ENCODE measurements around the gene CHMP4B.

CHMP4B gene

GRCh38 chr20:33841436-33841799, 30.3 kb downstream of the CHMP4B start:
- no peak for DNase-seq

DNA sequence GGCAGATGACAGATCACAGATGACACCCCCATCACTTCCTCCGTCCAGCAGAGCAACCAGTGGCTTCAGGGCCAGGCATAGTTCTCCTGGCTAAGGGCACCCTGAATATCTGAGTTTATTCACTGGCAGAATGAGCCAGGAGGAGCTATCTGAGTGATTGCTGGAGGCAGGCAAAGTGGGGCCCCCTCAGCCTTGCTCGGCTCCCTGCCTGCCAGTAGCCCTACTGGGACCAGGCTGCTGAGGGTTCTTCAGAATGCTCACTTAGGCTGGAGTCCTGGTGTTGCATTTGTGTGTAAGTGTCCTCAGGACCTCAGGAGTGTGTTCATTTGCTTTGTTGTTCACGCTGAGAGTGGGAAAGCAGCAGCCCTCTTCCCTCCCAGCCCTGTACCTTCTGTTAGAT, 31.2 kb downstream of the CHMP4B start:
- DNase-seq = no peak

- DNase-seq = no peak
Observed at GRCh38 chr20:33843050-33843449, 31.9 kb downstream of the CHMP4B start.

- no peak for DNase-seq
Observed at GRCh38 chr20:33843854-33844253, 32.7 kb downstream of the CHMP4B start.

GRCh38 chr20:33846291-33846935, 35.3 kb downstream of the CHMP4B start:
- DNase-seq = no peak

DNA sequence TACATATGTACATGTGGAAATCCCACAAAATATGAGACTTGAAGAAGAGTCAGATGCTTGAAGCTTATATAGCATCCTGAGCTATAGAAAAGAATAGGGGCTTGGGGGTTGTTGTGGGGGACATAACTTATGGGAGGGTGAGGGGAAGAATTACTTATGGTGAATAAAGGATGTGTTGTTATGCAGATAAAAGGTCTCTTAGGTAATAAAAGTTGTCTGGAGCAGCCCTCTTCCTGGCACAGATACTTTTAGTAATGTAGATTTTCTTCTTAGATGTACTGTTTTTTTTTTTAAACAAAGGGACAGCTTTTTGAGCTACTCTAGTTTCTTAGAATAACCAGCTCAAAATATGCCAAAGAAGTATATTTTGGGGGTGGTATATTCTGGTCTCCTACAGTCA, 35.9 kb downstream of the CHMP4B start:
- DNase-seq = no peak

DNA sequence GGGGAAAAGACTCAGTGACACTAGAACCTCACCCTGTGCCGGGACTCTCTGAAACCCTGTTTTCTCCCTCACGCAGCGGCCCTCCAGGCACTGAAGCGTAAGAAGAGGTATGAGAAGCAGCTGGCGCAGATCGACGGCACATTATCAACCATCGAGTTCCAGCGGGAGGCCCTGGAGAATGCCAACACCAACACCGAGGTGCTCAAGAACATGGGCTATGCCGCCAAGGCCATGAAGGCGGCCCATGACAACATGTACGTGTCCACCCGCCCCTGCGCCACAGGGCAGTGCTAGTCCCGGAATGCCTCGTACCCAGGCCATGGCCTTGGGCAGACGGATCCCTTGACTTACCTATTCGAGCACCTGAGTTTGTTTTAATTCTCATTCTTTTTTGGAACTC, 37.2 kb downstream of the CHMP4B start:
- no peak for DNase-seq

DNA sequence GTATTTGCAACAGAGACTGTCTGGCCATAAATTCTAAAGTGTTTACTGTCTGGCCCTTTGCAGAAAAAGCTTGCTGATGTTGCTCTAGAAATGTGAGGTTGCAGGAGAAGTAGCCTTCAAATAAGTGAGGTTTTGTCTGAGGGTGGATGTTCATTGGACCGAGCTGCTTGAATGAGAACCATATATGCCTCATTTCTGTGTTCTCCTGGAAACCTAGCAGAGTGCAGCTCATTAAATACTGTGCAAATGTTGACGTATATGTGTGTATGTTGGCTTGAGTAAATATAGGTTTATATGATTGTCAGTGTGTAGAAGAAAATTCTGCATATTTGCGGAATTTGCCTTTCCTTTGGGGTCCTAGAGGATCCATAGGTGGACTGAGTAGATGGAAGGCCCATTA, 39.0 kb downstream of the CHMP4B start:
- no peak for DNase-seq

GRCh38 chr20:33851842-33852466, 40.8 kb downstream of the CHMP4B start:
- no peak for DNase-seq

DNA sequence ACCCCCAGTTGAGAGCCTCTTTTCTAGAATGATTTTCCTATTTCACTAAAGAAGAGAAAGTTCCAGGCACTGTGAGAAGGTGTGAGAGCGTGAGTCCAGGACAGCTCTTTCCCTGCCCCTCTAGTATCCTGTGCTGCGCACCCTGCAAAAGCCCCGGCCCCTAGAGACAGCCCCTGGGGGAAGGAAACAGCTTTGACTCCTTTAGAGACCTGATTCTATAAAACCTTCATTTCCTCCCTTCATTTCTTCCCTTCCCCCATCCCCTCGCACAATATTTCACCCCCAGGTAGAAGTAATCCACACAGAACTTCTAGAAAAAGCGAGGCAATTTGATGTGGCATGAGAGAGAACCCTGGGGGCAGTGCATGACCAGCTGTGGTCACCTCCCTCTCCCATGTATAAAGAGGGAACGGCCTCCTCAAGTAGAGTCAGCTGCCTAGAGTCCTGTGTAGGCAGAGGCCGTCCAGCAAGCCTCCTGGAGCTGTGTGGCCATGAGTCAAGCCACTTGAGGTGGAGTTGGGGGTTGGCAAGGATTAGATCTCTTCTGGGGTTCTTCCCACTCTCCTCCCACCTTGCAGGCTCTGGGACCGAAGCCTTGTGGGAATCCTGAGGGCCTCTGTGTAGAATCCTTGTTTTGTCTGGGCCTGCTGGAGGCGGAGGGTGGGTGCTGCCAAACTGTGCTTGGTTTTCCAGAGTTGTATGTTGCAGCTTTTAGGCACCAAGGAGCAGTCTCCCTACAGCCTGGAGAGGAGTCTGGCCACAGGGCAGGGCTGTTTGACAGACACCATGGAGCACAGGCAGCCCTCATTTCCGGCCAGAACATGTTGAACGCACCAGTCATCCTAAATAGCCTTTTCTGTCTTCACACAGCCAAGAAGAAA, 41.7 kb downstream of the CHMP4B start:
- no peak for DNase-seq

- DNase-seq = no peak
Observed at GRCh38 chr20:33853507-33853813, 42.3 kb downstream of the CHMP4B start.

DNA sequence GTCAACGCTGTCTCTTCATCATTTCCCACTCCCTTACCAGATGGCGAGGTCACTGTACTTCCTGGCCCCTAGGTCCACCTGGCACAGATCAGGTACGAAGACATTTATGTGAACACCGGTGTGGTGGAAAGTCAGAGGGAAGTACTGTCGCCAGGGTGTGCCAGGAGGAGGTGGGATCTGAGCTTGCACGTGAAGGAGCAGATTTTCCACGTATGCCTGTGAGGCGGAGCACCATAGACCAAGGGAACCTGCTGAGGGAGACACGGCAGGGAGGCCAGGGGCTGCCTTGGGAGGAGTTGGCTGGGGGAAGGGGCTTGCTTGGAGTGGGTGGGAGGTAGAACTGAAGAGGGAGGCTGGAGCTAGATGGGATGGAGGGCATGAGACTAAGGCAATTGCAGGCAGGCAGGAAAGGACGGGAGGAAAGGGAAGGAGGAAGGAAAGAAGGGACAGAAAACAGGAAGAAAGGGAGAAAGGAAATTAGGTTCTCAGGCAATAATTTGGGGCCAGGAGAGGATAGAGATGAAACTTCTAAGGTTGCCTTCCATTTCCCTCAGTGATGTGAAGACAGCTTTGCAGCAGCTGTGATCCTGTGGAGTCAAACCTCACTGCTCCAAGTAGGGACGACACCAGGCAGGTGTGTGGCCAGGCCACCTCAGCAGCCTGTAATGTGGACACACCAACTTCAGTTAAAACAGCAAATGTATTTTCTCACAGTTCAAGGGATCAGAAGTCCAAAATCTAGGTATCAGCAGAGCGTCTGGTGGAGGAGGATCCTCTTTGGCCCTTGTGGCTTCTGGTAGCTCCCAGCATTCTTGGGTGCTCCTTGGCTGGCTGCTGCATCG, 46.8 kb downstream of the CHMP4B start:
- DNase-seq = no peak

DNA sequence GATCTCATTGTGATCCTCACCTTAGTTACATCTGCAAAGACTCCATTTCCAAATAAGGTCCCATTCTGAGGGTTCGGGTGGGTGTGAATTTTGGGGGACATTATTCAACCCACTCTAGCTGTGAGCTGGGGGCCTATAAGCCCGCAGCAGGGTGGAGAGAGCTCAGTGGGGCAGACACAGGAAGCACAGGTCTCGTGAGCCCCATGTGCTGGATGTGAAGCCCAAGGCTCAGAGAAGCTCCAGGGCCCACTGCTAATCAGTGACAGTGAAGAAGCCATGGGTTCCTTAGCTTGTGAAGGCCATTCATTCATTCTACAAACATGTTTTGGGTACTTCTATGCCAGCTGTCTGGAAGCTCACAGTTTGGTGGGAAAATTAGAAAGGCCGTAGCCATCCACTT, 47.5 kb downstream of the CHMP4B start:
- no peak for DNase-seq

- no peak for DNase-seq
Observed at GRCh38 chr20:33859157-33859695, 48.1 kb downstream of the CHMP4B start.

DNA sequence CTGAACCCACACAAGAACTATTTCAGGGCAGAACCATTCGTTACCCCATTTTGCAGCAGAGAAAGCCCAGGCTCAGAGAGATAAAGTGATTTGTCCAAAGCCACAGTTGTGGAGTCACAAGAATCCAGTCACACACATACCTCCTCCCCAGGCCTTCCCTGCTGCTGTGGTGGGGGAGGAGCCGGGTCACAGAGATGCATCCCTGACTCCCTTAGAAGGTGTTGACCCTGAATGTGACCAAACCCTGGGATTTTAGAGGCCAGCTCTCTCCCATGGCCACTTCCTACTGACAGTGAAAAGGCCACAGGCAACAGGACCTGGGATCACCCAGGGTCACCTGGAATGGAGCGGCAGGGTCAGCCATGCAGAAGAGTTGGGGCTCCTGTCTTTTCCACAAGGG, 48.6 kb downstream of the CHMP4B start:
- no peak for DNase-seq

DNA sequence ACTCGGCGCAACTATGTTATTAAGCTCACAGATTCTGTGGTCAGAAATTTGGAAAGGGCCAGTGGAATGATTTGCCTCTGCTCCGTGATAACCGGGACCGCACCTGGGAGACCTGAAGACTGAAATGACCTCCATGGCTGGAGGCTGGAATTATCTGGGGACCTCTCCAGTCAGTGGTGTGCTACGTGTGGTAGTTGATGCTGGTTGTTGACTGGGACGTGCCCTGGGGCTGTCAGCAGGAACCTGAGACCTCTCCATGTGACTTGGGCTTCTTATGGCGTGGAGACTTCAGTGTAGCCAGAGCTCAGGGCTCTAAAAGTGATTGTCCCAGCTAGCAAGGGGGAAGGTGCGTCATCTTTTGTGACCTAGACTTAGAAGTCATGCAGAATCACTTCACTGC, 50.3 kb downstream of the CHMP4B start:
- DNase-seq = no peak

- DNase-seq = no peak
Observed at GRCh38 chr20:33862709-33863403, 51.7 kb downstream of the CHMP4B start.

DNA sequence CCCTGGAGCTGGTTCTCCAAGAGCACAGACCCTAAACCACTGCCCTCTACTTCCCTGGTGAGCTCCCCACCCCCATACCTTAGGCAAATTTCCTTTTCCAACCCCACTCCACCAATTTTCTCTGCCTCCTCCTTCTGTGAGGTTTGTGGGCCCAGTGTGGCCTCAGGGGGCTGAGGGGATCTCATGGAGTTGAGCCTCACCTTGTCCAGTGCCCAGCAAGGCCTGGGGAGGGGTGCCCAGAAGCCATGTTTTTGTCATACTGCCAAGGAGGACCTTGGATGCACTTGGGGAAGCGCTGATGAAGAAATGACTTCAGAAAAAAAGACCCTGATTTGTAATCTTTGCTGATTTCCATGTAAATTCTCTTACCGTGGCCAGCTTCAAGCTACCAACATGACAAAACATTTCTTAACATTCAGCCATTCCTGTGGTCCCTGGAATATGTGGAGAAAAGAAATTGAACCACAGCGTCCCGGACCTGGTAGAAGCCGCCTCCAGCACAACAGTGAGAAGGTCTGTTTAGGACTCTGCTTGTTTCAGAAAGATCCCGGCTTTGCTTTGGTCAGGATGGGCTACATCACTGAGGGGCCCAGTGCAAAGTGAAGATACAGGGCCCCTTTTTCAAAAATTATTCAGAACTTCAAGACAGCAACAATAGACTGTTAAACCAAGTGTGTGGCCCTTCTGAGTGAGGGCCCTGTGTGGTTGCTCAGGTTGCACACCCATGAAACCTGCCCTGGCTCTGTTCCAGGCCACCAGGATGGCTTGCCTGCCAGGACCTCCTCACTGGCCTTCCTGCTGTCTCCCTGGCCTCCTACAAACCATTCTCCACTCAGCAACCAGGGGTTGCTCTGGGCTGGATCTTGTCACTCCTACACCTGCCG, 52.5 kb downstream of the CHMP4B start:
- DNase-seq = no peak

- no peak for DNase-seq
Observed at GRCh38 chr20:33864324-33864963, 53.3 kb downstream of the CHMP4B start.

DNA sequence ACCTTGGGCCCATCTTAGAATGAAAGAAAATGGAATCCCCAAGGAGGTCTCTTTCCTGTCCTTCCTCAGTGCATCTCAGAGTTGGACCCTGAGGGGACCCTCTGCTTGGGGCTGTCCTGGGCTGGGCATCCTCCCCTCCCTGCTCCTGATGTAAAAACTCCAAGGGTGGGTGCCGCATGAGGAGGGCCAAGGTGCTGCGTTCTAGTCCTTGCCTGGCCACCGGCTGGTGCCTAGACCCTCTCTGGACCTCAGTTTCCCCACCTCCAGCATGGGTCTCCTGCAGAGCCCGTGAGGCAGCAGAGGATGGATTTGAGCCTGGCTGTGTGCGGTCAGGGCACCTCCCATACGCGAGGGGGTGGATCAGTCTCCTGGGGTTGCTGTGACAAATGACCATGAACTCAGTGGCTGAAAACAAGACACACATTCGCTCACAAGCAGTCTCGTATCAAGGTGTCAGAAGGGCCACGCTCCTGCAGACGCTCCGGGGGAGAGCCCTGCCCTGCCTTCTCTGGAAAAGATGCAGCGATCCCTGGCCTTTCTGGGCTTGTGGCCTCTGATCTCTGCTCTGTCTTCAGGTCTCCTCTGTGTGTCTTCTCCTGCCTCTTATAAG, 54.7 kb downstream of the CHMP4B start:
- DNase-seq = no peak

All from SHP77 treated with DMSO at 0.1 percent for 48 hours (cell line).